ENCODE data around the gene AIG1.

Gene AIG1

GRCh38 chr6:143196525-143197225 is 136.0 kb downstream of the AIG1 start:
- H3K4me3 ChIP-seq (ENCODE audit: low read depth, low read length), result no peak overlapping the region
- no peak for TF ChIP-seq CTCF (conservative IDR thresholded peaks at IDR 0.05; ENCODE audit: low read depth, low read length)
- DNase-seq (ENCODE audit: low read depth), result no peak

GRCh38 chr6:143197377-143197776 is 136.7 kb downstream of the AIG1 start:
- DNase-seq (ENCODE audit: low read depth), result peak; percentile 38
- TF ChIP-seq CTCF (conservative IDR thresholded peaks at IDR 0.05; ENCODE audit: low read depth, low read length), result no peak
- H3K4me3 ChIP-seq (ENCODE audit: low read depth, low read length), result no peak overlapping the region

- no peak for DNase-seq (ENCODE audit: low read depth)
- no peak overlapping the region for H3K4me3 ChIP-seq (ENCODE audit: low read depth, low read length)
- TF ChIP-seq CTCF (conservative IDR thresholded peaks at IDR 0.05; ENCODE audit: low read depth, low read length), result no peak
Measured at GRCh38 chr6:143198312-143198711, 137.6 kb downstream of the AIG1 start.

- no peak for TF ChIP-seq CTCF (conservative IDR thresholded peaks at IDR 0.05; ENCODE audit: low read depth, low read length)
- DNase-seq (ENCODE audit: low read depth), result no peak
- H3K4me3 ChIP-seq (ENCODE audit: low read depth, low read length), result no peak overlapping the region
Measured at GRCh38 chr6:143199291-143199690, 138.6 kb downstream of the AIG1 start.

- TF ChIP-seq CTCF (conservative IDR thresholded peaks at IDR 0.05; ENCODE audit: low read depth, low read length), result no peak
- no peak overlapping the region for H3K4me3 ChIP-seq (ENCODE audit: low read depth, low read length)
- no peak for DNase-seq (ENCODE audit: low read depth)
Measured at GRCh38 chr6:143200167-143200770, 139.6 kb downstream of the AIG1 start.

- no peak overlapping the region for H3K4me3 ChIP-seq (ENCODE audit: low read depth, low read length)
- no peak for DNase-seq (ENCODE audit: low read depth)
- no peak for TF ChIP-seq CTCF (conservative IDR thresholded peaks at IDR 0.05; ENCODE audit: low read depth, low read length)
Measured at GRCh38 chr6:143204045-143204444, 143.4 kb downstream of the AIG1 start.

GRCh38 chr6:143205131-143205535 is 144.4 kb downstream of the AIG1 start:
- TF ChIP-seq CTCF (conservative IDR thresholded peaks at IDR 0.05; ENCODE audit: low read depth, low read length), result no peak
- DNase-seq (ENCODE audit: low read depth), result no peak
- H3K4me3 ChIP-seq (ENCODE audit: low read depth, low read length), result no peak overlapping the region

Data from choroid plexus epithelial cell (primary cell).